Measurements from ENCODE around the gene CD6. TPM values are rescaled to one million over a fixed set of nuclear protein-coding genes. Genes with fewer than 3 reads are reported as not detected.

Gene CD6
- total and polyA plus RNA-seq, 4 experiments from 2014 or later, result 281 to 428 (median 356) TPM

DNA sequence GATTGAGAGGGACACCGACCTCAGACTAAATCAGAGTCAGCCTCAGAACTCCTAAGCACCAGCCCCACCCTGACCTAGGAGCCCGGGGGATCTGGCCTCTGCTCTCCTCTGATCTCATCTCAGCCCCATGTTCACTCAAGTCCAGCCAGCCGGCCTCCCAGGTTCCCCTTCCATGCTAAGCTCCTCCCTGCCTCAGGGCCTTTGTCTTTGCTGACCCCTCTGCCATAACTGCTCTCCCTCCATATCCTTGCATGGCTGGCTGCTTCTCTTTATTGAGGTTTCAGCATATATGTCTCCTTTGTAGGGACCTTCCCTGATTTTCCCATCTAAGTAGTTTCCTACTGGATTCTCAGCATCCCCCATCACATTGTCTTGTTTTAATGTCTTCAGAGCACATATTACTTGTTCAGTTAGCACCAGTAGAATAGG lies 18.7 kb upstream of the CD6 start:
- H3K27me3 ChIP-seq (ENCODE audit: insufficient read depth, low read length), result peaks cover 9% of the 10 kb centered on the region
- DNase-seq, result no peak
- Mint-ChIP-seq H3K27ac (peak overlapping the region in 5 of 7 donors; percentile 53 to 85 (median 66)), H3K9me3 (no peaks in the 10 kb centered on the region), H3K4me1 (peaks cover 6 to 20% (median 11%) of the 10 kb centered on the region in 4 donors), H3K36me3 (no peaks in the 10 kb centered on the region), H3K4me3 (peak overlapping the region in 6 of 8 donors; percentile 28 to 88 (median 57)), H3K27me3 (peaks cover 5 to 13% of the 10 kb centered on the region in 2 donors)
- no peaks in the 10 kb centered on the region for H3K36me3 ChIP-seq (ENCODE audit: insufficient read depth, low read length)
- H3K4me3 ChIP-seq (ENCODE audit: low read length in 2 of 2), result no peak overlapping the region
- intact Hi-C loops (cut with micrococcal nuclease), result loop anchor here (2.0 kb wide), 1 partner anchor 38 kb away; the partner anchor contains the start of gene TMEM109
- peaks cover 9% of the 10 kb centered on the region for H3K4me1 ChIP-seq (ENCODE audit: insufficient read depth, low read length)
- POLR2A ChIA-PET (ENCODE audit: partially characterized antibody), result interaction anchor here (1.0 kb wide), 1 partner anchor 71 kb away, joined by 3 read pairs; no protein-coding TSS in a partner anchor
- no peak overlapping the region for H3K27ac ChIP-seq (ENCODE audit: low read depth, low read length)
- CTCF ChIA-PET (ENCODE audit: partially characterized antibody), result interaction anchor here (1.5 kb wide), 1 partner anchor 21 kb away, joined by 4 read pairs; no protein-coding TSS in a partner anchor
- H3K9me3 ChIP-seq (ENCODE audit: control insufficient read depth in 1 of 2, low read length in 2 of 2), result no peaks in the 10 kb centered on the region

DNA sequence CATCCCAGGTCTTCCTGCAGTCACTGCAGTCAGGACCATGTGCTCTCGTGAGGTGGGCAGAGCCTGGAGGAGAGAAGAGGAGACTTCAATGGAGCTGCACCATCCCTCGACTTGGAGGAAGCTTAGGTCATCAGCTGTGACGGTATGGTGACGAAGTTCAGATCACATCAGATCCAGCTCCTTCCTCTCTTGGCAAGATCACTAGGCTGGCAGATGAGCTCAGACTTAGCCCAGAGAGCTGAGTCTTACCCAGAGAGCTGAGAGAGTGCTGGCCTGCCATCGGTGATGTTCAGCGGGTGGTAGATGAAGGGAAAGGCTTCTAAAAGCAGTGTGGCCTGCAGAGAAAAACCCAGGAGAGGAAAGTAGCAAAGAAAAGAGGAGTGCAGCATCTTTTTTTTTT lies 17.7 kb upstream of the CD6 start:
- Histone ChIP-seq H3K4me3 (ENCODE audit: low read length in 2 of 2) (no peak overlapping the region), H3K27ac (ENCODE audit: low read depth, low read length) (no peak overlapping the region), H3K36me3 (ENCODE audit: insufficient read depth, low read length) (no peaks in the 10 kb centered on the region), H3K27me3 (ENCODE audit: insufficient read depth, low read length) (peaks cover 9% of the 10 kb centered on the region), H3K4me1 (ENCODE audit: insufficient read depth, low read length) (peaks cover 9% of the 10 kb centered on the region), H3K9me3 (ENCODE audit: control insufficient read depth in 1 of 2, low read length in 2 of 2) (no peaks in the 10 kb centered on the region)
- no peaks in the 10 kb centered on the region for H3K36me3 Mint-ChIP-seq
- H3K27ac Mint-ChIP-seq, result peak overlapping the region in 1 of 7 donors; percentile 72
- no peaks in the 10 kb centered on the region for H3K9me3 Mint-ChIP-seq
- CTCF ChIA-PET (ENCODE audit: partially characterized antibody), result interaction anchor here (0.8 to 1.5 kb wide), 3 partner anchors 8 to 22 kb away, joined by 3 to 4 read pairs (median 4); no protein-coding TSS in a partner anchor
- H3K27me3 Mint-ChIP-seq, result peaks cover 5 to 9% of the 10 kb centered on the region in 2 donors
- no peak overlapping the region for H3K4me3 Mint-ChIP-seq
- H3K4me1 Mint-ChIP-seq, result peaks cover 6 to 20% (median 11%) of the 10 kb centered on the region in 4 donors
- POLR2A ChIA-PET (ENCODE audit: partially characterized antibody), result interaction anchor here (0.7 kb wide), 1 partner anchor 18 kb away, joined by 3 read pairs; the partner anchor contains the start of gene CD6
- intact Hi-C loops (cut with micrococcal nuclease), result loop anchor here (2.0 kb wide), 1 partner anchor 39 kb away; the partner anchor contains the start of gene TMEM109
- DNase-seq, result no peak

GRCh38 chr11:60954421-60954820 lies 17.1 kb upstream of the CD6 start:
- H3K4me3 Mint-ChIP-seq, result no peak overlapping the region
- Histone ChIP-seq H3K9me3 (ENCODE audit: control insufficient read depth in 1 of 2, low read length in 2 of 2) (no peaks in the 10 kb centered on the region), H3K36me3 (ENCODE audit: insufficient read depth, low read length) (no peaks in the 10 kb centered on the region), H3K27me3 (ENCODE audit: insufficient read depth, low read length) (peaks cover 9% of the 10 kb centered on the region), H3K4me3 (ENCODE audit: low read length in 2 of 2) (no peak overlapping the region), H3K27ac (ENCODE audit: low read depth, low read length) (no peak overlapping the region), H3K4me1 (ENCODE audit: insufficient read depth, low read length) (peaks cover 9% of the 10 kb centered on the region)
- H3K27me3 Mint-ChIP-seq, result peaks cover 7 to 10% of the 10 kb centered on the region in 2 donors
- no peak for DNase-seq
- intact Hi-C loops (cut with micrococcal nuclease), result no loop called here
- ChIA-PET POLR2A (ENCODE audit: partially characterized antibody) (interaction anchor here (0.7 kb wide), 1 partner anchor 17 kb away, joined by 3 read pairs; the partner anchor contains the start of gene CD6), CTCF (ENCODE audit: partially characterized antibody) (interaction anchor here (1.4 to 1.6 kb wide), 2 partner anchors 9 to 39 kb away, joined by 3 read pairs; no protein-coding TSS in a partner anchor)
- H3K9me3 Mint-ChIP-seq, result no peaks in the 10 kb centered on the region
- H3K36me3 Mint-ChIP-seq, result no peaks in the 10 kb centered on the region
- H3K27ac Mint-ChIP-seq, result no peak overlapping the region
- H3K4me1 Mint-ChIP-seq, result peaks cover 6 to 20% (median 11%) of the 10 kb centered on the region in 4 donors

DNA sequence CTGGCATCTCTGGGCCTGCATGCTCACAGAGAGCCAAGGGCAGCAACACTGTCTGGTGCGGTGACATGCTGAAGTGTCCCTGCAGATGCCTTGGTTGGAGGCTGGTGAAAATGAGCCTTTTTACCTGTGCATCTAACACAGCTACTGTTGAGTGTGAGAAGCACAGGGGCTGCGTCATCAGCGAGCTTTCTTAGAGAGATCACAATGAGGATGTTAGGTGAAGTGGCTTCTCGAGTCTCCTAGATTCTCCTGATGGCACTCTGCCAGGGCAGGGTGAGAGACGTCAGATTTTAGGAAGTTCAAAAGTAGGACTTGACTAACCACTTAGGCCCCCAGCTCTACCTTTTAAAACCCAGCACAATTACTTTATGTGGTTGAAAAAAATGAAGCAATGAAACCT lies 15.9 kb upstream of the CD6 start:
- Histone ChIP-seq H3K27ac (ENCODE audit: low read depth, low read length) (no peak overlapping the region), H3K9me3 (ENCODE audit: control insufficient read depth in 1 of 2, low read length in 2 of 2) (no peaks in the 10 kb centered on the region), H3K4me3 (ENCODE audit: low read length in 2 of 2) (no peak overlapping the region), H3K27me3 (ENCODE audit: insufficient read depth, low read length) (peaks cover 6% of the 10 kb centered on the region), H3K36me3 (ENCODE audit: insufficient read depth, low read length) (no peaks in the 10 kb centered on the region), H3K4me1 (ENCODE audit: insufficient read depth, low read length) (peaks cover 9% of the 10 kb centered on the region)
- ChIA-PET POLR2A (ENCODE audit: partially characterized antibody) (no interaction called here), CTCF (ENCODE audit: partially characterized antibody) (interaction anchor here (1.6 kb wide), 1 partner anchor 41 kb away, joined by 3 read pairs; no protein-coding TSS in a partner anchor)
- Mint-ChIP-seq H3K27me3 (peaks cover 7 to 8% of the 10 kb centered on the region in 2 donors), H3K9me3 (no peaks in the 10 kb centered on the region), H3K4me3 (no peak overlapping the region), H3K4me1 (peaks cover 6 to 16% (median 11%) of the 10 kb centered on the region in 4 donors), H3K27ac (no peak overlapping the region), H3K36me3 (no peaks in the 10 kb centered on the region)
- no peak for DNase-seq
- intact Hi-C loops (cut with micrococcal nuclease), result no loop called here

GRCh38 chr11:60957188-60957587 lies 14.3 kb upstream of the CD6 start:
- Histone ChIP-seq H3K9me3 (ENCODE audit: control insufficient read depth in 1 of 2, low read length in 2 of 2) (no peaks in the 10 kb centered on the region), H3K4me1 (ENCODE audit: insufficient read depth, low read length) (peaks cover 7% of the 10 kb centered on the region), H3K27ac (ENCODE audit: low read depth, low read length) (no peak overlapping the region), H3K27me3 (ENCODE audit: insufficient read depth, low read length) (no peaks in the 10 kb centered on the region), H3K36me3 (ENCODE audit: insufficient read depth, low read length) (no peaks in the 10 kb centered on the region), H3K4me3 (ENCODE audit: low read length in 2 of 2) (no peak overlapping the region)
- H3K4me1 Mint-ChIP-seq, result peaks cover 6 to 10% (median 8%) of the 10 kb centered on the region in 4 donors
- CTCF ChIA-PET (ENCODE audit: partially characterized antibody), result interaction anchor here (1.1 kb wide), 1 partner anchor 230 kb away, joined by 3 read pairs; no protein-coding TSS in a partner anchor
- peak overlapping the region in 1 of 7 donors; percentile 58 for H3K27ac Mint-ChIP-seq
- no peak for DNase-seq
- intact Hi-C loops (cut with micrococcal nuclease), result no loop called here
- H3K27me3 Mint-ChIP-seq, result peaks cover 7% of the 10 kb centered on the region in 2 donors
- H3K36me3 Mint-ChIP-seq, result no peaks in the 10 kb centered on the region
- H3K9me3 Mint-ChIP-seq, result no peaks in the 10 kb centered on the region
- H3K4me3 Mint-ChIP-seq, result no peak overlapping the region
- POLR2A ChIA-PET (ENCODE audit: partially characterized antibody), result no interaction called here

DNA sequence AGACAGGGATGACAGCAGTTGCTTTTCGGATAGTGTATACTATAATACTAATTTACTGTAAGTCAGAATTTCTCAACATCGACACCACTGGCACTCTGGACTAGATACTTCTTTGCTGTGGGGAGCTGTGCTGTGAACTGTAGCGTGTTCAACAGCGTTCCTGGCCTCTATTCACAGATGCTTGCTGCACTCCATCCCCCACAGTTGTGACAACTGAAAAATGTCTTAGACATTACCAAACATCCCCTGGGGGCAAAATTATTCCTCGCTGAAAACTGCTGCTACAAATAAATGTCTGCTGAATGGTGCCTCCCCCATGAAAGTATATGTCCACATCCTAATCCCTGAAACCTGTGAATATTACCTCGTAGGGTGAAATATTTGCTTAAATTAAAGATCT lies 12.0 kb upstream of the CD6 start:
- Mint-ChIP-seq H3K36me3 (no peaks in the 10 kb centered on the region), H3K4me3 (peak overlapping the region in 1 of 8 donors; percentile 41), H3K9me3 (no peaks in the 10 kb centered on the region), H3K27ac (no peak overlapping the region), H3K27me3 (peaks cover 1% of the 10 kb centered on the region in 2 donors), H3K4me1 (no peaks in the 10 kb centered on the region)
- Histone ChIP-seq H3K4me3 (ENCODE audit: low read length in 2 of 2) (no peak overlapping the region), H3K27ac (ENCODE audit: low read depth, low read length) (no peak overlapping the region), H3K36me3 (ENCODE audit: insufficient read depth, low read length) (no peaks in the 10 kb centered on the region), H3K9me3 (ENCODE audit: control insufficient read depth in 1 of 2, low read length in 2 of 2) (no peaks in the 10 kb centered on the region), H3K4me1 (ENCODE audit: insufficient read depth, low read length) (no peaks in the 10 kb centered on the region), H3K27me3 (ENCODE audit: insufficient read depth, low read length) (no peaks in the 10 kb centered on the region)
- CTCF ChIA-PET (ENCODE audit: partially characterized antibody), result interaction anchor here (1.3 kb wide), 1 partner anchor 10 kb away, joined by 4 read pairs; no protein-coding TSS in a partner anchor
- intact Hi-C loops (cut with micrococcal nuclease), result no loop called here
- no peak for DNase-seq
- POLR2A ChIA-PET (ENCODE audit: partially characterized antibody), result interaction anchor here (1.2 kb wide), 1 partner anchor 9 kb away, joined by 3 read pairs; no protein-coding TSS in a partner anchor

DNA sequence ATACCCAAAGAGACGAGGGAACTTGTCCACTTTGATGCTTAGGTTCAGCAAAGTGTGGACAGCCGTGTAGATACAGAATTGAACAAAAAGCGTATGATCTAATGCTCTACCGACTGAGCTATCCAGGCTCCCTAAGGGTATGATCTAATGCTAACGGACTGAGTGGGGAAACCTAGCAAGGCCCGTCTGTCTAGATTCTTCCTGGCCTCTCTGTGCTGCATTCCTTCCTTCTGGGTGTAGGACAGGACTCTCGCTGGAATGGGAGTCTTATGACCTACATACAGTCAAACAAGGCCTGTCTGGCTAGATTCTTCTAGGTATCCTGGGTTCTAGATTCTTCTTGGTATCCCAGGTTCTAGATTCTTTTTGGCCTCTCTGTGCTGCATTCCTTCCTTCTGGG lies 11.1 kb upstream of the CD6 start:
- Histone ChIP-seq H3K4me1 (ENCODE audit: insufficient read depth, low read length) (no peaks in the 10 kb centered on the region), H3K27me3 (ENCODE audit: insufficient read depth, low read length) (no peaks in the 10 kb centered on the region), H3K27ac (ENCODE audit: low read depth, low read length) (no peak overlapping the region), H3K9me3 (ENCODE audit: control insufficient read depth in 1 of 2, low read length in 2 of 2) (no peaks in the 10 kb centered on the region), H3K36me3 (ENCODE audit: insufficient read depth, low read length) (no peaks in the 10 kb centered on the region), H3K4me3 (ENCODE audit: low read length in 2 of 2) (no peak overlapping the region)
- Mint-ChIP-seq H3K4me1 (no peaks in the 10 kb centered on the region), H3K9me3 (no peaks in the 10 kb centered on the region), H3K27me3 (peaks cover 1% of the 10 kb centered on the region in 2 donors), H3K36me3 (no peaks in the 10 kb centered on the region), H3K4me3 (no peak overlapping the region), H3K27ac (no peak overlapping the region)
- no peak for DNase-seq
- ChIA-PET CTCF (ENCODE audit: partially characterized antibody) (interaction anchor here (1.3 kb wide), 1 partner anchor 9 kb away, joined by 4 read pairs; no protein-coding TSS in a partner anchor), POLR2A (ENCODE audit: partially characterized antibody) (interaction anchor here (1.7 kb wide), 1 partner anchor 11 kb away, joined by 3 read pairs; the partner anchor contains the start of gene CD6)
- intact Hi-C loops (cut with micrococcal nuclease), result no loop called here

Measured in CD4-positive, alpha-beta memory T cell (primary cell).